HCT116 (cell line): ENCODE measurements around the gene GTPBP1. TPM values are rescaled to one million over a fixed set of nuclear protein-coding genes. Genes with fewer than 3 reads are reported as not detected.

Experiments
- ATAC-seq: fragments of 200-7000 bp; cut with Tn5 transposase; 2 replicates; pipeline ENCODE4 v1.9.1; 2020; ENCODE audit warnings: mild to moderate bottlenecking, moderate library complexity
- BruUV-seq: library from RNA; stranded (reverse); fragments of 400-500 nt; replicated peaks from 2 replicates; lab custom pipeline; 2021; lab: Mats Ljungman, UMichigan
- CTCF ChIA-PET: fragments of 300-600 bp; sonication (Branson Sonifier 250); formaldehyde crosslinking; loops from one replicate; lab custom pipeline; 2021; ENCODE audit warnings: antibody characterized with exemption; lab: Charles Lee
- POLR2A ChIA-PET: fragments of 300-600, 350-600 bp; sonication (Branson Sonifier 250); formaldehyde crosslinking; loops from one replicate; lab custom pipeline; 2021; ENCODE audit warnings: antibody characterized with exemption; lab: Charles Lee
- RAD21 ChIA-PET, 2 experiments: fragments of 300-600 bp; sonication (Branson Sonifier 250); formaldehyde crosslinking; loops; one replicate each; lab custom pipeline; 2023; ENCODE audit warnings: low total read pairs in 2 of 2; ENCODE audit not compliant: uncharacterized antibody in 2 of 2, unreplicated experiment in 2 of 2, low non-redundant PET in 1 of 2; lab: Charles Lee
- DNase-seq: peaks from one replicate; pipeline ENCODE4 v3.0.0-alpha.2; 2010; ENCODE audit warnings: low read depth, low spot score
- H2AFZ ChIP-seq: fragments of 200-600 bp; shearing (Covaris generic), sonication (generic); 2 replicates; pipeline ENCODE4 v1.6.1; 2017; ENCODE audit warnings: low read depth, mixed run types, mixed read lengths, antibody characterized with exemption, low read length; ENCODE audit not compliant: poor library complexity, severe bottlenecking
- H3K27ac ChIP-seq: 2 replicates; pipeline ENCODE4 v1.5.1; 2012; ENCODE audit warnings: low read depth, low read length
- H3K27me3 ChIP-seq: fragments of 200-600 bp; sonication (generic); 2 replicates; pipeline ENCODE4 v1.6.1; 2016; ENCODE audit warnings: mixed run types, low read length, mixed read lengths; ENCODE audit not compliant: insufficient read depth
- H3K36me3 ChIP-seq, 2 experiments: fragments of 200-500 bp in 1 of 2; fragments of 200-600 bp in 1 of 2; sonication (Bioruptor generic) in 1 of 2; sonication (generic) in 1 of 2; 2 replicates each; pipeline versions ENCODE4 v1.5.1 to v1.6.1; 2014 to 2016; ENCODE audit warnings: low read length in 2 of 2, inconsistent platforms in 1 of 2, mixed read lengths in 1 of 2, mixed run types in 1 of 2; ENCODE audit not compliant: insufficient read depth in 2 of 2, control insufficient read depth in 1 of 2
- H3K4me1 ChIP-seq, 2 experiments: fragments of 200-600 bp in 1 of 2; sonication (generic) in 1 of 2; 2 replicates each; pipeline versions ENCODE4 v1.5.1 to v1.6.1; 2012 to 2017; ENCODE audit warnings: low read length in 2 of 2, inconsistent platforms in 1 of 2, mild to moderate bottlenecking in 1 of 2, mixed read lengths in 1 of 2, mixed run types in 1 of 2, moderate library complexity in 1 of 2; ENCODE audit not compliant: insufficient read depth in 2 of 2, control insufficient read depth in 1 of 2
- H3K4me2 ChIP-seq: fragments of 200-600 bp; sonication (generic); 2 replicates; pipeline ENCODE4 v1.6.1; 2017; ENCODE audit warnings: mixed run types, low read length, mixed read lengths
- H3K4me3 ChIP-seq, 2 experiments: fragments of 200-600 bp in 1 of 2; sonication (generic) in 1 of 2; replicated peaks in 1 of 2; 2 replicates each; pipeline ENCODE4 v1.5.1; 2011 to 2016; ENCODE audit warnings: low read length in 2 of 2, control low read depth in 1 of 2, low read depth in 1 of 2, mild to moderate bottlenecking in 1 of 2, mixed read lengths in 1 of 2, mixed run types in 1 of 2
- H3K79me2 ChIP-seq: fragments of 200-600 bp; sonication (generic); 2 replicates; pipeline ENCODE4 v1.6.1; 2017; ENCODE audit warnings: mild to moderate bottlenecking, mixed run types, low read length, moderate library complexity, mixed read lengths; ENCODE audit not compliant: insufficient read depth
- H3K9ac ChIP-seq: fragments of 200-600 bp; sonication (generic); 2 replicates; pipeline ENCODE4 v1.6.1; 2016; ENCODE audit warnings: low read length, mixed read lengths
- H3K9me2 ChIP-seq: fragments of 200-600 bp; sonication (generic), shearing (Covaris generic); 2 replicates; pipeline ENCODE4 v1.6.1; 2017; ENCODE audit warnings: mixed run types, mild to moderate bottlenecking, moderate library complexity; ENCODE audit not compliant: insufficient read depth
- H3K9me3 ChIP-seq, 2 experiments: fragments of 200-500 bp in 1 of 2; fragments of 200-600 bp in 1 of 2; sonication (Bioruptor generic) in 1 of 2; sonication (generic) in 1 of 2; 2 replicates each; pipeline ENCODE4 v1.6.1; 2014 to 2017; ENCODE audit warnings: low read length in 2 of 2, mixed read lengths in 2 of 2, inconsistent platforms in 1 of 2, low read depth in 1 of 2, mild to moderate bottlenecking in 1 of 2, mixed run types in 1 of 2, moderate library complexity in 1 of 2; ENCODE audit not compliant: control insufficient read depth in 1 of 2, insufficient read depth in 1 of 2
- H4K20me1 ChIP-seq: fragments of 200-600 bp; sonication (generic), shearing (Covaris generic); 2 replicates; pipeline ENCODE4 v1.6.1; 2017; ENCODE audit warnings: mixed run types, mild to moderate bottlenecking, moderate library complexity; ENCODE audit not compliant: insufficient read depth
- ELF1 ChIP-seq: IDR thresholded peaks from 2 replicates; pipeline ENCODE4 v1.6.1; 2012; ENCODE audit warnings: low read depth, borderline replicate concordance
- JUND ChIP-seq: IDR thresholded peaks from 2 replicates; pipeline ENCODE4 v1.6.1; 2012
- POLR2A ChIP-seq: IDR thresholded peaks from 2 replicates; pipeline ENCODE4 v1.7.0; 2011; ENCODE audit warnings: borderline replicate concordance; ENCODE audit not compliant: insufficient read depth, insufficient read length; ENCODE audit errors: extremely low read depth
- POLR2AphosphoS5 ChIP-seq: IDR thresholded peaks from 2 replicates; pipeline ENCODE4 v1.6.1; 2011; ENCODE audit warnings: mild to moderate bottlenecking, low read depth, low read length, moderate library complexity
- REST ChIP-seq: IDR thresholded peaks from 2 replicates; pipeline ENCODE4 v1.6.1; 2012; ENCODE audit warnings: low read depth
- TCF7L2 ChIP-seq: IDR thresholded peaks from 2 replicates; pipeline ENCODE4 v1.7.0; 2011; ENCODE audit warnings: borderline replicate concordance, inconsistent platforms; ENCODE audit not compliant: insufficient read depth, insufficient read length; ENCODE audit errors: extremely low read depth
- YY1 ChIP-seq: IDR thresholded peaks from 2 replicates; pipeline ENCODE4 v1.6.1; 2011; ENCODE audit warnings: low read length, low read depth, moderate library complexity, mild to moderate bottlenecking; ENCODE audit not compliant: insufficient replicate concordance; ENCODE audit errors: extremely low read depth
- intact Hi-C: fragments of 100-400 bp; cut with micrococcal nuclease; formaldehyde crosslinking; loops from 2 replicates; pipeline ENCODE4 v1.10.0; 2022
- total RNA-seq: library from RNA; stranded (reverse); gene quantifications from one replicate; pipeline ENCODE4 v1.2.1, GENCODE V29; 2021; ENCODE audit not compliant: unreplicated experiment
- TF ChIP-seq, protein P1 (sequence below): IDR thresholded peaks from 2 replicates; pipeline ENCODE4 v1.6.1; 2011; ENCODE audit warnings: mild to moderate bottlenecking, low read length, moderate library complexity; ENCODE audit not compliant: insufficient replicate concordance; ENCODE audit errors: extremely low read depth

GTPBP1 gene
- total RNA-seq, 1 experiment from 2014 or later, result 48.2 TPM

DNA sequence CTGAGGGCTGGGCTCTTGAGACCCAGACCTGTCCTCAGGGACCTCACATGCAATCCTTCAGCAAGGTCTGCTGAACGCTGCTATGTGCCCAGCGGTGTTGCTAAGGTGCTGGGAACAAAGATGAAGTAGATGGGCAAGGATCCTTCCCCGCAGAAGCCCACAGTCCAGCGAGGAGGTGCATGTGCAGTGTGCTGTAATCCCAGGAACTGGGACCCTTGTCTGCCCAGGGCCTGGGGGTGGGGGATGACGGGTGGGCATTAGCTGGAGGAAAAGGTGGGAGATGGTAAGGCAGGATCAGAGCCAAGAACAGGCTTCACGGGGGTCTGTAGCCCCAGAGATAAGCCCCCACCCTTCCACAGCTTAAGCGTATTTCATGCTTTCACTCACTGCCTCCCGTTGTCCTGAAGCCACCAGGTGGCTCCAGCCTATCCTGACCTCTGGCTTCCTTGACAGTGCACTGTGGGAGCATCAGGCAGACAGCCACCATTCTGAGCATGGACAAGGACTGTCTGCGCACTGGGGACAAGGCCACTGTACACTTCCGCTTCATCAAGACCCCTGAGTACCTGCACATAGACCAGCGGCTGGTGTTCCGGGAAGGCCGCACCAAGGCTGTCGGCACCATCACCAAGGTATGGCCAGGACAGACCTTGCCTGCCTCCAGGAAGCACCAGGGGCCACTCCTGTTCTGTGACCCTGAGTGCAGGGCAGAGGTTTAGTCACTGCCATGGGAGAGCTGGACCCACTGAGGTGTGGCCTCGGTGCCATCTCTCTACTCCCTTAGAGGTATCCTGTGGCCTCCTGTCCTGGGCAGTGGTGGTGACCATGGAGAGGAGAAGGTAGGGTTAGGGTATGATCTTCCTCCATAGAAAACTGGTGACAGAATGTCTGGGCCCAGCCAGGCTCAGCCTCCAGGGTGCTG lies 22.0 kb downstream of the GTPBP1 start (continued):
- TF ChIP-seq YY1, result no peak
- TF ChIP-seq, protein P1, sequence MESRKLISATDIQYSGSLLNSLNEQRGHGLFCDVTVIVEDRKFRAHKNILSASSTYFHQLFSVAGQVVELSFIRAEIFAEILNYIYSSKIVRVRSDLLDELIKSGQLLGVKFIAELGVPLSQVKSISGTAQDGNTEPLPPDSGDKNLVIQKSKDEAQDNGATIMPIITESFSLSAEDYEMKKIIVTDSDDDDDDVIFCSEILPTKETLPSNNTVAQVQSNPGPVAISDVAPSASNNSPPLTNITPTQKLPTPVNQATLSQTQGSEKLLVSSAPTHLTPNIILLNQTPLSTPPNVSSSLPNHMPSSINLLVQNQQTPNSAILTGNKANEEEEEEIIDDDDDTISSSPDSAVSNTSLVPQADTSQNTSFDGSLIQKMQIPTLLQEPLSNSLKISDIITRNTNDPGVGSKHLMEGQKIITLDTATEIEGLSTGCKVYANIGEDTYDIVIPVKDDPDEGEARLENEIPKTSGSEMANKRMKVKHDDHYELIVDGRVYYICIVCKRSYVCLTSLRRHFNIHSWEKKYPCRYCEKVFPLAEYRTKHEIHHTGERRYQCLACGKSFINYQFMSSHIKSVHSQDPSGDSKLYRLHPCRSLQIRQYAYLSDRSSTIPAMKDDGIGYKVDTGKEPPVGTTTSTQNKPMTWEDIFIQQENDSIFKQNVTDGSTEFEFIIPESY, result no peak

- no TSS peak for BruUV-seq
- ChIA-PET POLR2A (no interaction called here), CTCF (no interaction called here), RAD21 (no interaction called here)
- no peak overlapping the region for H3K27ac ChIP-seq
- no peak overlapping the region for H2AFZ ChIP-seq
- H3K27me3 ChIP-seq, result no peaks in the 10 kb centered on the region
- intact Hi-C loops, result no loop called here
- H3K4me3 ChIP-seq, result no peak overlapping the region
- ATAC-seq, result no peak
- H4K20me1 ChIP-seq, result no peaks in the 10 kb centered on the region
- TF ChIP-seq JUND (no peak), REST (no peak), POLR2AphosphoS5 (no peak), POLR2A (no peak), ELF1 (no peak), TCF7L2 (no peak)
- H3K79me2 ChIP-seq, result no peaks in the 10 kb centered on the region
- H3K4me1 ChIP-seq, result no peaks in the 10 kb centered on the region
- H3K9ac ChIP-seq, result no peak overlapping the region
- no peak overlapping the region for H3K4me2 ChIP-seq
- no peaks in the 10 kb centered on the region for H3K9me3 ChIP-seq
- no peak for DNase-seq
- H3K9me2 ChIP-seq, result no peaks in the 10 kb centered on the region
- H3K36me3 ChIP-seq, result peaks cover 49 to 50% of the 10 kb centered on the region in 2 experiments; a peak in 3 of 4 replicates
Observed at GRCh38 chr22:38728871-38729796, 23.4 kb downstream of the GTPBP1 start.
